ENCODE data around the gene RRAD. TPM values are rescaled to one million over a fixed set of nuclear protein-coding genes. Genes with fewer than 3 reads are reported as not detected.

The RRAD gene
- total RNA-seq, 2 donors from 2014 or later, result 173 to 266 TPM

DNA sequence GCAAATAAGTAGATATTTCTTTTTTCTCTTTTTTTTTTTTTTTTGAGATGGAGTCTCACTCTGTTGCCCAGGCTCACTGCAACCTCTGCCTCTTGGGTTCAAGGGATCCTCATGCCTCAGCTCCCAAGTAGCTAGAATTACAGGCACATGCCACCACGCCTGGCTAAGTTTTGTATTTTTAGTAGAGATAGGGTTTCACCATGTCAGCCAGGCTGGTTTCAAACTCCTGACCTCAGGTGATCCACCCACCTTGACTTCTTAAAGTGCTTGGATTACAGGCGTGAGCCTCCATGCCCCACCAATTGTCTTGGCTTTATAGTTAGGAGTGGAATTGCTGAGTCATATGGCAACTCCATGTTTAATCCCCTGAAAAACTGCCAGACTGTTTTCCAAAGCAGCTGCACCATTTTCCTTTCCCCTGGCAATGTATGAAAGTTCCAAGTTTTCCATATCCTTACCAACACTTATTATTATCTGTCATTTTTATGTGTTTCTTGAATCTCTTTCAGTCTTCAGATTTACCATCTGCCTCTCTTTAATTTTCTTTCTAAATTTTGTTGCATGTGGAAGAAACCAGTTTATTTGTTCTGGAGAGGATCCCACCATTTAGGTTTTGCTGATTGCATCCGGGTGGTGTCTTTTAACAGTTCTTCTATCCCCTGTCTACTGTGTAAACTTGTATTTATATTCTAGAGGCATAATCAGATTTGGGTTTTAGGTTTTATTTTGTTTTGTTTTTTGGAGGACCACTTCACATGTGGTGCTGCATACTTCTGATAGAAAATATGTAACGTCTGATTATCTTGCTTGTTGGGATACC, 25.8 kb upstream of the RRAD start:
- Histone ChIP-seq H3K27ac (no peak overlapping the region), H3K4me3 (no peak overlapping the region), H3K27me3 (no peaks in the 10 kb centered on the region), H3K4me1 (peaks cover 0 to 23% of the 10 kb centered on the region in 2 donors), H3K9me3 (no peaks in the 10 kb centered on the region), H3K36me3 (no peaks in the 10 kb centered on the region)
- no peak for DNase-seq (ENCODE audit: low spot score)
- TF ChIP-seq, protein P1, sequence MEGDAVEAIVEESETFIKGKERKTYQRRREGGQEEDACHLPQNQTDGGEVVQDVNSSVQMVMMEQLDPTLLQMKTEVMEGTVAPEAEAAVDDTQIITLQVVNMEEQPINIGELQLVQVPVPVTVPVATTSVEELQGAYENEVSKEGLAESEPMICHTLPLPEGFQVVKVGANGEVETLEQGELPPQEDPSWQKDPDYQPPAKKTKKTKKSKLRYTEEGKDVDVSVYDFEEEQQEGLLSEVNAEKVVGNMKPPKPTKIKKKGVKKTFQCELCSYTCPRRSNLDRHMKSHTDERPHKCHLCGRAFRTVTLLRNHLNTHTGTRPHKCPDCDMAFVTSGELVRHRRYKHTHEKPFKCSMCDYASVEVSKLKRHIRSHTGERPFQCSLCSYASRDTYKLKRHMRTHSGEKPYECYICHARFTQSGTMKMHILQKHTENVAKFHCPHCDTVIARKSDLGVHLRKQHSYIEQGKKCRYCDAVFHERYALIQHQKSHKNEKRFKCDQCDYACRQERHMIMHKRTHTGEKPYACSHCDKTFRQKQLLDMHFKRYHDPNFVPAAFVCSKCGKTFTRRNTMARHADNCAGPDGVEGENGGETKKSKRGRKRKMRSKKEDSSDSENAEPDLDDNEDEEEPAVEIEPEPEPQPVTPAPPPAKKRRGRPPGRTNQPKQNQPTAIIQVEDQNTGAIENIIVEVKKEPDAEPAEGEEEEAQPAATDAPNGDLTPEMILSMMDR (IDR thresholded peaks at IDR 0.05), result no peak

DNA sequence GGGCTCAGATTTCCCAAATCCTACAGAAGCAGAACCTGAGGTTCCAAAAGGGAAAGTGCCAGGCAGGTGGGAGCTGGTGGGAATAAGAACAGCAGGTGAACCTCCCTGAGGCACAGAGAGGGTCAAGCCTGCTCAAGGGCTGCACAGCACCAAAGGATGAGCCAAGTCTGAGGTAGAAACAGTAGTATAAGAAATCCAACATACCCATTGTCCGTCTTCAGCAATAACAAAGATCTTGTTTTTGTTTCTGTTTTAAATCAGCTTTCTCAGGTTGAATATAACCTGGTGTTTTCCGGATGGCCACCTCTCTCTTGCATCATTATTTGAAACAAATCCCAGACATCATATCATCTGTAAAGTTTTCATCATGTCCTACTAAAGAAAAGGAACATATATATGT, 25.1 kb upstream of the RRAD start:
- DNase-seq (ENCODE audit: low spot score), result no peak
- no peaks in the 10 kb centered on the region for H3K27me3 ChIP-seq
- no peak overlapping the region for H3K4me3 ChIP-seq
- no peak overlapping the region for H3K27ac ChIP-seq
- TF ChIP-seq, protein P1 (IDR thresholded peaks at IDR 0.05), result no peak
- H3K36me3 ChIP-seq, result no peaks in the 10 kb centered on the region
- H3K9me3 ChIP-seq, result no peaks in the 10 kb centered on the region
- H3K4me1 ChIP-seq, result peaks cover 0 to 23% of the 10 kb centered on the region in 2 donors

DNA sequence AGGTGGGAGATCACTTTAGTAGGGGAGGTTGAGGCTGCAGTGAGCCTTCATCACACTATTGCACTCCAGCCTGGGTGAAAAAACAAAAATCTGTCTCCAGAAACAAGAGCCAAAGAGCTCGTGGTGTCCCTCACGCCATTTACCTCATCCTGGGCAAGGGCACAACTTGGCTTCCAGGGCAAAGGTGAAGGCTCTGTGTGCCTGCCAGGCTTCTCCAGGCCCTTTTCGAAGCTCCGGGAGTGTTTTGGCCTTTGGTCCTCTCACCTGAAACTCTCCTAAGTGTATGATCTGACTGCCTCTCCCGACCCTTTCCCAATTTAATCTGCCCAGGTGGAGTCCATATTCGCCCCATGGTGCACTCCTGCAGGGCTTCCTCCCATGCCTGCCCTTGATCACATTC, 24.1 kb upstream of the RRAD start:
- Histone ChIP-seq H3K27me3 (no peaks in the 10 kb centered on the region), H3K4me1 (peaks cover 0 to 23% of the 10 kb centered on the region in 2 donors), H3K4me3 (no peak overlapping the region), H3K9me3 (no peaks in the 10 kb centered on the region), H3K36me3 (no peaks in the 10 kb centered on the region), H3K27ac (no peak overlapping the region)
- no peak for DNase-seq (ENCODE audit: low spot score)
- TF ChIP-seq, protein P1 (IDR thresholded peaks at IDR 0.05), result no peak

DNA sequence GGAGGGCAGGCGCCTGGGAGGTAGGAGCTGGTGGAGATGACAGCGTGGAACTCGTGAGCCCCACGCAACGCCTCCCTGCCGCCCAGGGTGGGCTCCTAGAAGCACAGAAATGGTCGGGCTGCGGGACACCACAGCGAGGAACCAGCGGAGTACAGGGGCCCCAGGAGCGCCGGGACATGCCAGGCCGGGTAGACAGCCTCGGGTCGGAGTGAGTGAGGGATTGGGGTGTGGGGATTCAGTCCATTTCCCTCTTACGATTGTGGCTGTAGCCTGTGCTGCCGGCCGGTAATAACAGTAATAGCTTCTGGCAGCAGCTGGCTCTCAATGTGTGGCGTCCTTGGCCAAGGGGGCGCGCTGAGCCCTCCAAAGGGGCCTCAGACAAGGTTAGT, 23.5 kb upstream of the RRAD start:
- Histone ChIP-seq H3K27me3 (no peaks in the 10 kb centered on the region), H3K27ac (no peak overlapping the region), H3K36me3 (peaks cover 3% of the 10 kb centered on the region), H3K4me1 (peaks cover 0 to 23% of the 10 kb centered on the region in 2 donors), H3K9me3 (no peaks in the 10 kb centered on the region), H3K4me3 (peak overlapping the region; percentile 31 to 56)
- no peak for DNase-seq (ENCODE audit: low spot score)
- TF ChIP-seq, protein P1 (IDR thresholded peaks at IDR 0.05), result no peak

DNA sequence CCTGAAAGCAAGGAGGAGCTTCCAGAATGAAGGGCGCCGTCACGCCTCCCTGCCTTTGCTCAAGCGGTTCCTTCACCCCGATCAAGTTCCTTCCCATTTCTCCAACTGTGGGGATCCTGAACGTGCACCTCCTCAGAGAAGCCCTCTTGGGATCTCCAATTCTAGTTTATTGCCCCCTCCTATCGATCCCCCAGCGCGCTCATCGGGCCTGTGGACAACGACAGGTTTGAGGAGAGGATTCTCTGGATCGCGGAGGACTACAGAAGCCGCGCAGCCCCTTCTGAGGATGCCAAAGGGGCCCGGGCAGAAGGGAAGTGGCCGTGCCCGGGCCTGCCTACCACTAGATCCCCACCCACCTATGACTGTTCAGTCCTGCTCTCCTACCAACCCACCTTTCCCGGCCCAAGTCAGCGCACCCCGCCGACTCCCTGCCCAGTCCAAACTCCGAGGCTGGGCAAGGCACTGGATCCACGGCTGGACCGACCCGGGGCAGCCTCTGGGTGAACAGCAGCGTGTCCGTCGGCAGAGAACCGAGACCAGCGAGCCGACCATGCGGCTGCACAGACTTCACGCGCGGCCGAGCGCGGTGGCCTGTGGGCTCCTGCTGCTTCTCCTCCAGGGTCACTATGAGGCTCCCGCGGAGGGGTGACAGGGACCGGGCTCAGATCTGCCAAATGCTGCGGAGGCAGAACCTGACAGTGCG, 22.9 kb upstream of the RRAD start:
- no peaks in the 10 kb centered on the region for H3K9me3 ChIP-seq
- H3K4me3 ChIP-seq, result peak overlapping the region; percentile 31 to 56
- H3K4me1 ChIP-seq, result peaks cover 0 to 23% of the 10 kb centered on the region in 2 donors
- DNase-seq (ENCODE audit: low spot score), result no peak
- TF ChIP-seq, protein P1 (IDR thresholded peaks at IDR 0.05), result no peak
- H3K36me3 ChIP-seq, result peaks cover 8% of the 10 kb centered on the region
- H3K27me3 ChIP-seq, result no peaks in the 10 kb centered on the region
- H3K27ac ChIP-seq, result no peak overlapping the region
